SKM-1 treated with dmso at 0.1 percent for 144 hours (cell line): ENCODE measurements around the gene SIKE1.
"Not testable (repeated sequence)": the region's sequence is repeated elsewhere in the genome, so short reads cannot be mapped to it uniquely, and the experiment has no call there.

ENCODE experiments used
- DNase-seq: peaks from one replicate; lab custom pipeline; 2025; ENCODE audit not compliant: unreplicated experiment; lab: John Stamatoyannopoulos, UW

SIKE1 gene

DNA sequence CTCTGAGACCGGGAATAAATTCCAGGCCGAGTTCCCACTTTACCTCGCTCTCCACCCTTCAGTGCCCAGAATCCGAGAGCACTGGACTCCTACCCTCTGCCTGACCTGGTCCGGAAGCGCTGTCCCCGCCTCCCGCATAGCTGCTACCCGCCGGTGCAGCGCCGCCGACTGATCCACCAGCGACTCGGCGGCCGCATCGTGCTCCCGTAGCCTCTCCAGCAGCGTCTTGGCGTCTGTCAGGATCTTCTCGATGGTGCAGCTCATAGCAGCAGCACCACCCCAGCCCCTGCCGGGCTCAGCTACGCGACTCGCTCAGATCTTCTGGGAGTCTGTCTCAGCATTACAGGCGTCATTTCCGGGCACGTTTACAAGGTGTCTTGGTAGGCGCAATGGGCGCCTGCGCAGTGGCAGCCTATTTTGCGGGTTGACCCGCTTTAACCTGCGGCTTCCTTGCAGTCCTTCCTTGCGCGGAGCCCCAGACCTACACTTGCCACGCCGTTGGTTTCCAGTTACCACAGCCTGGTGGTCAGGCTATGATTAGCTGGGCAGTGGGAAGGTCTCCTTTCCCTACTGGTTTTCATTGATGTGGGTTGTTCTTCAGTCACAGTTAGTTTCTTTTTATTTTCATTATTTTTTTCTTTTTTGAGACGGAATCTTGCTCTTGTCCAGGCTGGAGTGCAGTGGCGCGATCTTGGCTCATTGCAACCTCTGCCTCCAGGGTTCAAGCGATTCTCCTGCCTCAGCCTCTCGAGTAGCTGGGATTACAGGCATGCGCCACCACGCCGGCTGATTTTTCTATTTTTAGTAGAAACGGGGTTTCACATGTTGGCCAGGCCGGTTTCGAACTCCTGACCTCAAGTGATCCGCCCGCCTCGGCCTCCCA, at the start of gene SIKE1:
SIKE1 (minus strand) TSS at position 342 of the 883 bp plus-strand sequence; CDS start at position 264, 78 bp downstream.
- peak; percentile 96 for DNase-seq

DNA sequence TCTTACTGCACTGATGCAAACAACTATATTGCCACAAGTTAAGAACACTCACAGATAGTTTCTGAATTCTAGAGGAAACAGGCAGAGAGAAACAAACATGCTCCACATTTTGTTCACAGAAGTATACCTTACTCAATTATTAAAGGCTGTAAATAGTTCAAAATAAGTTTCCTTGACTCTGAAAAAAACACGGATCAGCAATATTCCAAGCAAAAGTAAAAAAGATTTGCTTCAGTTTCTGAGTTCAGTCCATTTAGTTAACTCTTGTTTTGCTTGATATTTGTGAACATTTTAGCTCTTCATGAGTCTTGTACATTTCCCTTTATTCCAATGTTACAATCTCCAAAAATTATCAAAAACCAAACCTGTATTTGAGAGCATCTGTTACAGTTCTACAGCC, 49.6 kb upstream of the SIKE1 start:
- DNase-seq, result not testable (repeated sequence)

DNA sequence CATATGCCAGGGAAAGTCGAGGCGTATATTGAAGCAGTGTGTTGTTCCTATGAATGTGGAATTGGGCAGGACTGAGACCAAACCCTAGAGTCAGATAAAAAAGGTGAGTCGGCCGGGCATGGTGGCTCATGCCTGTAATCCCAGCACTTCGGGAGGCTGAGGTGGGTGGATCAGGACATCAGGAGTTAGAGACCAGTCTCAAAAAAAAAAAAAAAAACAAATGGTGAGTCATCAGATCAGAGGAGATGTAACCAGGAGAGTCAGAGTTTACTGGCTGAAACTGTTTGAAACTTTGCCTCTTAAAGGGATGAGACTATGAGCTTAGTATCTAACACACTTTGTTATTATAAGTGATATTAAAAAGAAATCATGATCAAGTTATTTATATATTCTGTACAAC, 47.8 kb upstream of the SIKE1 start:
- no peak for DNase-seq

DNA sequence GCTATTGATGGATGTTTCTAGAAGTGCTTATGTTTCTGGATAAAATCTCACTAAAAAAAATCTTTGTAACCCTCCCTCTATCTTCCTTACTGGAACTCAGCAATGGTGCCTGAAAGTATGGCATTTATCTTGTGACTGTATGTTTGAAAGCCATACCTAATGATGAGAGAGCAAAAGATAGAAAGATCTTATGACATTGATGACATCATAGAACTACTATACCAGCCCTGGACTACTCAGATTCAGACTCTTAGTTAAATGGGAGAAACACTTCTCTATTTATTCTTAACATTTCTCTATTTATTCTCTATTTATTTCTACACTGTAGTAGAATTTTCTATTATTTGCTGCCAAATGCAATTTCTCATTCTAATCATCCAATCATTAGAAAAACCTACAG, 41.5 kb upstream of the SIKE1 start:
- no peak for DNase-seq

DNA sequence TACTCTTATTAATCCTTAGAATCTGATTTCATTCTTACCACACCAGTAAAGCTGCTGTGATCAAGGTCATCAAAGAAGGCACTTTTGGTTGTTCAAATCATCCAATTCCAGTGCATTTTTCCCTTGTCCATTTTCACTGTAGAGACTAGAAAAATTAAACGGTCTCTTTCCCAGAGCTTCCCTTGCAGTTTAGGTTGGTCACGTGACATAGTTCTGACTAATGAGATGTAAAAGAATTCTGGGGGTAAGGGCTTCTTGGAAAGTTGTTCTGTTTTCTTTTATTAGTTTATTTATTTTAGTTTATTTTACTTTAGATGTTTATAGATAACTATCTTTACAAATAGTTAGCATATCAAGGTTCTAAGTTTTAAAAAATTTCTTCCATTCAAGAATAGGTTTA, 39.9 kb upstream of the SIKE1 start:
- no peak for DNase-seq

DNA sequence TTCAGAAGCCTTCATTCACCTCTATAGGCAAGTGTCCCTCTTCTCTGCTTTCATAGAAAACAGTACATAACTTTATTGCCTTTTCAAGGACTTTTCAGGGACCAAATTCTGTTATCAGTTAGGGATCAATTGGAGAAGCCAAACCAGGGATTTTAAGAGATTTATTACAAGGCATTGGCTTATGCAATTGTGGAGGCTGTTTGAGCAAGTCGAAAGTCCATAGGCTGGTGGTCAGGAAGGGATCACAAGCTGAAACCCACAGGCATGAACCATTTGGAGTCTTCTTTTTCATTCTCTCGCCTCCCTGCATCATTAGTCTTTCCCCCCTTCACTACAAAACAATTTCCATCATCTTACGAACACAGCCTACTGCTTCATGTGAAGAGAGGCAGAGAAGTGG, 39.4 kb upstream of the SIKE1 start:
- DNase-seq, result no peak

DNA sequence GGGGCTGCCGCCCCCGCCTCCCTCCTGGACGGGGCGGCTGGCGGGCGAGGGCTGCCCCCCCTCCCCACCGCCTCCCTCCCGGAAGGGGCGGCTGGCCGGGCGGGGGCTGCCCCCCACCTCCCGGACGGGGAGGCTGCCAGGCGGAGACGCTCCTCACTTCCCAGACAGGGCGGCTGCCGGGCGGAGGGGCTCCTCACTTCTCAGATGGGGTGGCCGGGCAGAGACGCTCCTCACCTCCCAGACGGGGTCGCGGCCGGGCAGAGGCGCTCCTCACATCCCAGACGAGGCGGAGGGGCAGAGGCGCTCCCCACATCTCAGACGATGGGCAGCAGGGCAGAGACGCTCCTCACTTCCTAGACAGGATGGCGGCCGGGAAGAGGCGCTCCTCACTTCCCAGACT, 24.0 kb upstream of the SIKE1 start:
- not testable (repeated sequence) for DNase-seq

DNA sequence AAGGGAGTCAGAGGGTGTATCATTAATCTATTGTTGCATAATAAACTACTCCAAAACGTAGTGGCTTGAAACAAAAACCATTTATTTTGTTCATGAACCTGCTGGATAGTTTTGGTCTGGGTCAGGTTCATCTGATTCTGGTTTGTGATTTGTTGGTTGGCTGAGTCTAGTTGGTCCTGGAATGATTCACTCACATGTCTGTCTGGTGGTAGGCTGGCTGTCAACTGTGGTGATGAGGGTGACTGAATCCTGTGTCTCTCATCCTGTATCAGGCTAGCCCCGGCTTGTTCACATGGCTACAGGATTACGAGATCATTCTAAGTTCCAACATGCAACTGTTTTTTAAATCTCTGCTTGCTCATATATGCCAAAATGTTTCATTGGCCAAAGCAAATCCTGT, 22.5 kb upstream of the SIKE1 start:
- no peak for DNase-seq

DNA sequence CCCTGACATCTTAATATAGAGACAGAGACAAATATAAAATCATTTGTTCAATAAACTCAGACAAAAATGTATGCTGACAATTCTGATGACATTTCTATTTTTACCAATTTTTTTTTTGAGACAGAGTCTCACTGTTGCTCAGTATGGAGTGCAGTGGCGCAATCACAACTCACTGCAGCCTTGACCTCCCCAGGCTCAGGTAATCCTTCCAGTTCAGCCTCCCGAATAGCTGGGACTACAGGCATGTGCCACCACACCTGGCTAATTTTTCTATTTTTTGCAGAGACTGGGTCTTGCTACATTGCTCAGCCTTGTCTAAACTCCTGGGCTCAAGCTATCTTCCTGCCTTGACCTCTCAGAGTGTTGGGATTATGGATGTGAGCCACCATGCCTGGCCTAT, 13.6 kb upstream of the SIKE1 start:
- DNase-seq, result no peak

DNA sequence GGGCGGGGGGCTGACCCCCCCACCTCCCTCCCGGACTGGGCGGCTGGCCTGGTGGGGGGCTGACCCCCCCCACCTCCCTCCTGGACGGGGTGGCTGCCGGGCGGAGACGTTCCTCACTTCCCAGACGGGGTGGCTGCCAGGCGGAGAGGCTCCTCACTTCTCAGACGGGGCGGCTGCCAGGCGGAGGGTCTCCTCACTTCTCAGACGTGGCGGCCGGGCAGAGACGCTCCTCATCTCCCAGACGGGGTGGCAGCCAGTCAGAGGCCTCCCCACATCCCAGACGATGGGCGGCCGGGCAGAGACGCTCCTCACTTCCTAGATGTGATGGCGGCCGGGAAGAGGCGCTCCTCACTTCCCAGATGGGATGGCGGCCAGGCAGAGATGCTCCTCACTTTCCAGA, 10.1 kb upstream of the SIKE1 start:
- DNase-seq, result not testable (repeated sequence)

DNA sequence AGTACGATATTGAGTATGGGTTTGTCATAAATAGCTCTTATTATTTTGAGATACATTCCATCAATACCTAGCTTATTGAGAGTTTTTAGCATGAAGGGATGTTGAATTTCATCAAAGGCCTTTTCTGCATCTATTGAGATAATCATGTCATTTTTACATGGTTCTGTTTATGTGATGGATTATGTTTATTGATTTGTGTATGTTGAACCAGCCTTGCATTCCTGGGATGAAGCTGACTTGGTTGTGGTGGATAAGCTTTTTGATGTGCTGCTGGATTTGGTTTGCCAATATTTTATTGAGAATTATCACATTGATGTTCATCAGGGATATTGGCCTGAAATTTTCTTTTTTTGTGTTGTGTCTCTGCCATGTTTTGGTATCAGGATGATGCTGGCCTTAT, 6.0 kb upstream of the SIKE1 start:
- DNase-seq, result not testable (repeated sequence)

DNA sequence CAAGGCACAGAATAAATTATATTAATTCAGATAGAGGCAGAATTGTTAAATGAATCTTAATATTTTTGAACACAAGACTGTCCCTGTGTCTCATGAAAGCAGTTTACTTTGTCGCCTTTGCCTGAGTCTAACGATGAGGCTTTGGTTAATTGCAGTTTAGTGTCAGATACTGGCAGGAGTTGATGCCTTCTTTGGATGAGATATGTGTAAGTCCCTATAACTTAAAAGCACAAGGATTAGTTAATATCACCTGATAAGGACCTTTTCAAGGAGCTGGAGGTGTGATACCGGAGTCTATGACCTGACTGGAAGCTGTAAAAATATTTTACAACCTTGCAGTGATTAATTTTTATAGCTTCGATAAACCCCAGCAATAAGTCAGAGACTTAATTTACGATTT, 2.0 kb upstream of the SIKE1 start:
- no peak for DNase-seq

DNA sequence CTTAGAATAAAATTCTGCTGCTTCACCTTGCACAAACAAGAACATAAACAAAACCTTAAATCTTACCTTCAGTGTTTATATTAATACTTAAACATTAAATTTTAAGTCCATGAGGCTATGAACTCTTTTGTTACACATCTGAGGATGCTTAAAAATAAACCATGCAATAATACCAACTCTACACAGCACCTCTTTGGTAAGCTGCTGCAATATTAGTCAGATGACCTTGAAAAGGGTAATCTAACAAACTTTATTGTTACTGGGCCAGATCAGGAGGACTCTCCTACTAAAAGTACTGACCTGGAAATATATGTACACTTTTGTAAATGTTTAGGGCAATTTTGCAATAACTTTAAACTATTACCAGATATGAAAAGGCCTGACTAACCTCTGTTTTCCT, 763 bp downstream of the SIKE1 start:
- DNase-seq, result no peak

DNA sequence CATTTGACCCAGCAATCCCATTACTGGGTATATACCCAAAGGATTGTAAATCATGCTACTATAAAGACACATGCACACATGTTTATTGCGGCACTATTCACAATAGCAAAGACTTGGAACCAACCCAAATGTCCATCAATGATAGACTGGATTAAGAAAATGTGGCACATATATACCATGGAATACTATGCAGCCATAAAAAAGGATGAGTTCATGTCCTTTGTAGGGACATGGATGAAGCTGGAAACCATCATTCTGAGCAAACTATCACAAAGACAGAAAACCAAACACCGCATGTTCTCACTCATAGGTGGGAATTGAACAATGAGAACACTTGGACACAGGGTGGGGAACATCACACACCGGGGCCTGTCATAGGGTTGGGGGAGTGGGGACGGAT, 3.8 kb downstream of the SIKE1 start:
- DNase-seq, result not testable (repeated sequence)

DNA sequence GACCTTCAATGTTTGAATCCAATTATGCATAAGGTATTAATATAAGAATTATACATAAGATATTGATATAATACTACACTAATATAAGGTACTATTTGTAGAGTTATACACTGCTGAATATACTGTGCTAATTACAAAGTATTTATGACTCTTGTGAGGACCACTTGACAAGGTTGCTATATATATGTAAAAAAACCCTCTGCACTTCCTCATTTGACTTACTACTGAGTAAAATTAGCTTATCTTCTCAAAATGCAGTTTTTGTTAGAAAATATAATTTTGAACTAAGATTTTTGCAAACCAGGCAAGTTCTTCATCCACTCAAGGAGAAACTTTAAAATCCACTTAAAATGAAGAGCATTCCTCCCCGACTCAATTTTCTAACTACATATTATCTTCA, 8.5 kb downstream of the SIKE1 start:
- DNase-seq, result no peak

DNA sequence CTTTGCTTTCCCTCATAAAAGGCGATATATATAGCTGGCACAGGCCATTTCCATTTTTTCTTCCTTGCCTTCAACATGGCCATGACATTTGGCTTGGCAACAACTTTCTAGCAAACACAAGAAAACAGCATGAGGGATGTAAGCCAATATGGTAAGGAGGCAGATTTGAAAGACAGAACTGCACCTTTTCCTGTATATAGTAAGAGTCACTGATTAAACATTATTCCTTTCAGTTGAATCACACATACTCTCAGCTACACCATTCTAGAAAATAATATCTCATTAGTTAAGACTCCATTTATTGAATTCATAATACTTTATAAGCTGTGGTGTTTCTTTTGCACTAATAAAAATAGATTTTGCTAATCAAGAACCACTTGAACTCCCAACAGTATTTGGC, 9.5 kb downstream of the SIKE1 start:
- DNase-seq, result no peak

DNA sequence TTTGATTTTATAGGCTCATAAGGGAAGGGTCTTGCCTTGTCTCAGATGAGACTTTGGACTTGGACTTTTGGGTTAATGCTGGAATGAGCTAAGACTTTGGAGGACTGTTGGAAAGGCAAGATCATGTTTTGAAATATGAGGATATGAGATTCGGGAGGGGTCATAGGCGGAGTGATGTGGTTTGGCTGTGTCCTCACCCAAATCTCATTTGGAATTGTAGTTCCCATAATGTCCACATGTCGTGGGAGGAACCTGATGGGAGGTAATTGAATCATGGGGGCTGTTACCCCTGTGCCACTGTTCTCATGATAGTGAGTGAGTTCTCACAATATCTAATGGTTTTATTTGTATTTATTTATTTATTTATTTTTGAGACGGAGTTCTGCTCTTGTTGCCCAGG, 15.8 kb downstream of the SIKE1 start:
- no peak for DNase-seq

DNA sequence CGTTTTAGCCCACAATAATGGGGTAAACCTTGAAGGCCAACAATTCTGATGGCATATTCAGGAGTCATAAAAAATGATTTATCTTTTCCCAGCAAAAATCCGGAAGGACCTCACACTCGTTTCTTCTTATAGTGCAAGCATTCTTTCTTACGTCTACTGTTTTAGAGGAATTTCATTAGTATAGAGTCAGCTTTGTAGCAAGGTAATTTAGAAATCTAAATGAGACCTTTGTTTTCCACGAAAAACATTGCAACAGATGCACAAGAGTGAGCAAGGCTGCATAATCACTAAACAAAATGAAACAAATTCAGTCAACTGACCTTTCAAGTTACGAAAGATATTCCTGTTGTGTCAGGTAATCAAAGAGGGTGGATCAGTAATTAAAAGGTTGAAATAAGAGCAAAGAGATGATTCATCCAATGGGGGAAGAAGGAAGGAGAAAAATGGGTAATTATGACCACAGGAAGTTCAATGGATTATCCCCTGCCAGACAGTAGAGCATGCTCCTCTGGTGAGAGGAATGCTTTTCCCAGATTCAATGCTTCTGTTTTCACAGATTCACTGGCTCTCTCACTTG, 22.1 kb downstream of the SIKE1 start:
- no peak for DNase-seq

DNA sequence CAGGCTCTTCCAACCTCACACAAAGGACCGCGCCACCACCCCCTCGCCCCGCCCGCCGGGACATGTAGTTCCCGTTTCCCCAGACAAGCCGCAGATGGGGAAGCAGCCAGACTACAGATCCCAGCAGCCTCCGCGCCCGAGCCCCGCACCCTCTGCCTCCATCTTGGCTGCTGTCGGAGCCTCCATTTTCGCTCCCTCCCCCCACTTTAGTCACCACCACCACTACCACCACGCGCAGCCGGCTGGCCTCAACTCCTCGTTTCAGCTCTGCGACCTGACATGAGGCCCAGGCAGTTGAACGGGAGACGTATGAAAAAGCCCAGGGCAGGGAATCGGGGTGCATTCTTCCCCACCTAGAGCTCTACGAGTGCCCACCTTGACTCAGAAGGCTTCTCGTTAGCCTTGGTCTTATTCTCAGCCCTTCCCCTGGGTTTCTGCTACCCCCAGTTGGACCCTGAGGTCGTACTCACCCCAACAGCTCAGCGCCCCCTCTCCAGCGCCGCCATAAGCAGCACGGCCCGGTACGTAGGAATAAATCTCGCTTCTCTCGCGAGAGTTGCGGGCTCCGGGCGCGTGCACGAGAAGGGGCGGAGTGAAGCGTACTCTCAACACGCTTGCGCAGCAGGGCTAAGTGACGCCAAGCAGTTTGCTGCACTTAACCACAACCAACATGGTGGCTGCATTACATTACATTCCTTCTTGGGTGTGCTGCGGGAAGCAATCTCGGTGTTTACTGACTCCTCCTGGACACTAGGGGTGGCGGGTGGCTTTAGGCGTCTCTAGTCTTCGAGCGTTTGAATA, 22.8 kb downstream of the SIKE1 start, which contains the start of gene CSDE1:
CSDE1 (minus strand) TSS at position 530 of the 801 bp plus-strand sequence. CDS start 18,094 bp downstream, outside the sequence.
- peak; percentile 94 for DNase-seq

DNA sequence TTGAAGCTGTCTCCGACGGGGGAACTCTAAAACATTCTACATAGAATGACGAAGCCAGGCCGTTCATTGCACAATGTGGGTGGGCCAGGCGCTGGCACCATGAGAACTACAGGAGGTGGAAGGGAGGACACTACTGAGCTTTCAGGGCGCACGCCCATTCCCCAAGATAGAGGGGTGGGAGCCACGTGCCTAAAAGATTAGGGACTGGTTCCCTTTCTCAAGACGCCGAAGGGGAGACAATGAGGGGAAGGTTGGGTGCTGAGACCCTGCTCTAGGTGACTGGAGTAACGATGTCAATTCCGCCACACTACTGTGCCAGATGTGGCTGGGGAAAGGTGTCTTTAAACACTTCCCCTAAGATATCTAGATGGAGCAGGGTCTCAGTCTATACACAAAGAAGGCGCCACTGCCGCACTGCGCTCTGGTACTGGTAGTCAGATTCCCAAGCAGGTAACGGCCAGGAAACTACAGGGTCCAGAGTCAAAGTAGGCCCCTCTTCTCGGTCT, 23.5 kb downstream of the SIKE1 start:
- DNase-seq, result peak; percentile 23
